Pancreas (tissue), 10 donors: ENCODE data around the gene UBXN6. TPM values are rescaled to one million over a fixed set of nuclear protein-coding genes. Genes with fewer than 3 reads are reported as not detected.

Experiments used
- ATAC-seq, 4 donors: fragments of 200-7000 bp; cut with Tn5 transposase; one replicate each; pipeline versions ENCODE4 v1.8.0 to v1.9.1; 2020; ENCODE audit warnings: mild to moderate bottlenecking in 4 of 4, moderate library complexity in 4 of 4
- DNase-seq, 6 donors: peaks; one replicate each; pipeline ENCODE4 v3.0.0-alpha.2; 2020
- FAIRE-seq: peaks from 2 replicates; lab custom pipeline; 2012; peaks lifted over from hg19 to GRCh38; lab: Jason Lieb, UNC
- H3K27ac ChIP-seq, 4 donors: fragments of 200-600 bp; sonication (generic); 1 replicate in 3 of 4; 2 replicates in 1 of 4; pipeline versions ENCODE4 v1.5.0 to v1.8.0; 2020
- H3K27me3 ChIP-seq, 4 donors: fragments of 200-600 bp; one replicate each; pipeline ENCODE4 v1.8.0; 2021
- H3K36me3 ChIP-seq, 3 donors: fragments of 200-600 bp; sonication (generic) in 1 of 3; one replicate each; pipeline versions ENCODE4 v1.5.0 to v1.8.0; 2020 to 2021
- H3K4me1 ChIP-seq, 3 donors: fragments of 200-600 bp; one replicate each; pipeline ENCODE4 v1.8.0; 2021
- H3K4me3 ChIP-seq, 4 donors: fragments of 200-600 bp; sonication (generic) in 2 of 4; one replicate each; pipeline versions ENCODE4 v1.5.0 to v1.8.0; 2020 to 2021
- H3K9me3 ChIP-seq, 4 donors: fragments of 200-600 bp; one replicate each; pipeline ENCODE4 v1.8.0; 2021
- CTCF ChIP-seq, 4 donors: fragments of 200-600 bp; sonication (generic) in 3 of 4; IDR thresholded peaks; one replicate each; pipeline versions ENCODE4 v1.5.0 to v1.8.0; 2021; ENCODE audit warnings: antibody characterized with exemption in 4 of 4
- WGBS, 2 donors: extraction: QIAGEN DNeasy Blood & Tissue Kit; methylation state at CpG; one replicate each; pipeline ENCODE4 v1.1.7; 2013; 5-methylcytosine and 5-hydroxymethylcytosine counted together
- intact Hi-C, 3 donors: fragments of 100-400 bp; cut with DNase I; formaldehyde crosslinking; loops; one replicate each; pipeline versions ENCODE4 v1.11.1 to v1.14.2; 2022
- polyA plus RNA-seq, 2 donors: library from polyadenylated mRNA; stranded (reverse); fragments of 200-250 nt; gene quantifications; one replicate each; pipeline ENCODE4 v1.2.3, GENCODE V29; 2013
- total RNA-seq, 6 donors: library from RNA; stranded (reverse); fragmentation: NEBNext Ultra II Directional in 4 of 6; extraction: Animal tissue kit (Norgen Biotek cat#: 25700) in 4 of 6; gene quantifications; one replicate each; pipeline versions ENCODE4 v1.2.1 to v1.2.4, GENCODE V29; 2021 to 2023
- donor health status: healthy with polysubstance abuse.
- donor health status: DM: no; HTN: no; CAD: no; lungs with moderate emphysema.
- donor health status: DM: no; HTN: no; CAD: no.
- donor health status: control.
- donor health status: control.
- donor health status: Bipolar disorder and iron deficiency.
- donor health status: DM: yes; HTN: yes; CAD: no.
- donor health status: DM: no; HTN: no; CAD: no.
- donor health status: DM: no; HTN: no; CAD: no.
- donor health status: DM: yes; HTN: yes; CAD: no.

Gene UBXN6
- total and polyA plus RNA-seq, 8 donors, result 57.2 to 130 (median 72.2) TPM

GRCh38 chr19:4409123-4409933 is 48.3 kb downstream of the UBXN6 start:
- FAIRE-seq, result no peak
- no peak for TF ChIP-seq CTCF (IDR thresholded peaks at IDR 0.05)
- Histone ChIP-seq H3K4me3 (no peak overlapping the region), H3K36me3 (no peaks in the 10 kb centered on the region), H3K27me3 (no peaks in the 10 kb centered on the region), H3K9me3 (no peaks in the 10 kb centered on the region), H3K4me1 (no peaks in the 10 kb centered on the region), H3K27ac (no peak overlapping the region)
- intact Hi-C loops, result no loop called here
- WGBS, 2 donors, result 92 to 93% methylated on average over 23 of the region's 23 CpGs
- DNase-seq, result no peak
- no peak for ATAC-seq

GRCh38 chr19:4406626-4407025 is 51.0 kb downstream of the UBXN6 start:
- no peak for ATAC-seq
- no peaks in the 10 kb centered on the region for H3K36me3 ChIP-seq
- H3K9me3 ChIP-seq, result no peaks in the 10 kb centered on the region
- H3K27me3 ChIP-seq, result no peaks in the 10 kb centered on the region
- DNase-seq, result no peak
- no peak overlapping the region for H3K27ac ChIP-seq
- no peak for FAIRE-seq
- WGBS, 2 donors, result 87 to 91% methylated on average over 7 of the region's 7 CpGs
- H3K4me3 ChIP-seq, result no peak overlapping the region
- intact Hi-C loops, result no loop called here
- TF ChIP-seq CTCF (IDR thresholded peaks at IDR 0.05), result no peak
- H3K4me1 ChIP-seq, result peaks cover 0 to 11% (median 8%) of the 10 kb centered on the region in 3 donors

GRCh38 chr19:4405977-4406376 is 51.6 kb downstream of the UBXN6 start:
- no peak for DNase-seq
- H3K27ac ChIP-seq, result no peak overlapping the region
- ATAC-seq, result no peak
- peaks cover 0 to 13% (median 11%) of the 10 kb centered on the region in 3 donors for H3K4me1 ChIP-seq
- H3K4me3 ChIP-seq, result no peak overlapping the region
- no peaks in the 10 kb centered on the region for H3K9me3 ChIP-seq
- no peaks in the 10 kb centered on the region for H3K27me3 ChIP-seq
- intact Hi-C loops, result no loop called here
- TF ChIP-seq CTCF (IDR thresholded peaks at IDR 0.05), result no peak
- no peaks in the 10 kb centered on the region for H3K36me3 ChIP-seq
- 88 to 89% methylated on average over 8 of the region's 8 CpGs for WGBS, 2 donors
- no peak for FAIRE-seq

GRCh38 chr19:4403005-4403761 is 54.4 kb downstream of the UBXN6 start:
- intact Hi-C loops, result no loop called here
- no peak for TF ChIP-seq CTCF (IDR thresholded peaks at IDR 0.05)
- peaks cover 0 to 16% (median 11%) of the 10 kb centered on the region in 3 donors for H3K4me1 ChIP-seq
- no peaks in the 10 kb centered on the region for H3K27me3 ChIP-seq
- peak overlapping the region in 1 of 4 donors; percentile 12 for H3K27ac ChIP-seq
- peak in 3 of 6 donors; percentile 31 to 73 (median 46) for DNase-seq
- H3K4me3 ChIP-seq, result peak overlapping the region; percentile 57 to 94 (median 84)
- no peak for FAIRE-seq
- WGBS, 2 donors, result 12 to 13% methylated on average over 31 to 32 of the region's 32 CpGs
- H3K9me3 ChIP-seq, result no peaks in the 10 kb centered on the region
- H3K36me3 ChIP-seq, result no peaks in the 10 kb centered on the region
- no peak for ATAC-seq
